Heart left ventricle (tissue), 16 donors: ENCODE data around the gene PACS2. TPM values are rescaled to one million over a fixed set of nuclear protein-coding genes. Genes with fewer than 3 reads are reported as not detected.

Source experiments
- ATAC-seq, 4 donors: fragments of 200-7000 bp; cut with Tn5 transposase; one replicate each; pipeline ENCODE4 v1.9.1; 2020 to 2022; ENCODE audit warnings: moderate library complexity in 4 of 4, mild to moderate bottlenecking in 3 of 4, moderate number of reproducible peaks in 1 of 4
- DNase-seq, 5 donors: peaks; one replicate each; pipeline ENCODE4 v3.0.0-alpha.2; 2020
- H3K27ac ChIP-seq, 12 donors: fragments of 200-600 bp; sonication (generic) in 4 of 12; one replicate each; pipeline versions ENCODE4 v1.5.0 to v1.8.0; 2016 to 2022; ENCODE audit warnings: mild to moderate bottlenecking in 2 of 12
- H3K27me3 ChIP-seq, 9 donors: fragments of 200-600 bp; sonication (generic) in 2 of 9; one replicate each; pipeline versions ENCODE4 v1.5.1 to v1.8.0; 2016 to 2022; ENCODE audit warnings: mild to moderate bottlenecking in 3 of 9
- H3K36me3 ChIP-seq, 9 donors: fragments of 200-600 bp; sonication (generic) in 2 of 9; one replicate each; pipeline versions ENCODE4 v1.5.0 to v1.8.0; 2018 to 2022; ENCODE audit warnings: mild to moderate bottlenecking in 2 of 9
- H3K4me1 ChIP-seq, 12 donors: fragments of 200-600 bp; sonication (generic) in 4 of 12; one replicate each; pipeline versions ENCODE4 v1.5.0 to v1.8.0; 2016 to 2022; ENCODE audit warnings: mild to moderate bottlenecking in 3 of 12
- H3K4me3 ChIP-seq, 12 donors: fragments of 200-600 bp; sonication (generic) in 4 of 12; one replicate each; pipeline versions ENCODE4 v1.5.0 to v1.8.0; 2017 to 2022; ENCODE audit warnings: mild to moderate bottlenecking in 9 of 12, moderate library complexity in 4 of 12
- H3K9me3 ChIP-seq, 12 donors: fragments of 200-600 bp; sonication (generic) in 4 of 12; one replicate each; pipeline versions ENCODE4 v1.5.0 to v1.8.0; 2016 to 2022; ENCODE audit warnings: mild to moderate bottlenecking in 1 of 12
- CTCF ChIP-seq, 12 donors: fragments of 200-600 bp; sonication (generic) in 4 of 12; IDR thresholded peaks; one replicate each; pipeline versions ENCODE4 v1.5.0 to v1.8.0; 2018 to 2022; ENCODE audit warnings: antibody characterized with exemption in 12 of 12, mild to moderate bottlenecking in 5 of 12
- POLR2A ChIP-seq, 2 donors: fragments of 450-650 bp; IDR thresholded peaks; one replicate each; pipeline ENCODE4 v1.6.1; 2017; ENCODE audit warnings: antibody characterized with exemption in 2 of 2, mild to moderate bottlenecking in 2 of 2, moderate library complexity in 2 of 2
- WGBS, 4 donors: extraction: QIAGEN DNeasy Blood & Tissue Kit in 2 of 4; methylation state at CpG; one replicate each; pipeline versions ENCODE4 v1.1.5 to v1.1.7; 2013 to 2018; 5-methylcytosine and 5-hydroxymethylcytosine counted together
- intact Hi-C, 10 donors: fragments of 100-400 bp; cut with DNase I; formaldehyde crosslinking; loops; one replicate each; pipeline versions ENCODE4 v1.11.1 to v1.14.2; 2022
- polyA plus RNA-seq, 2 donors: library from polyadenylated mRNA; stranded (reverse); fragments of 200-250 nt; gene quantifications; one replicate each; pipeline ENCODE4 v1.2.3, GENCODE V29; 2013
- total RNA-seq, 9 donors: library from RNA; depleted of rRNA in 2 of 9; stranded (reverse); fragments of >200 nt in 2 of 9; fragmentation: NEBNext Ultra II Directional in 3 of 9; extraction: Animal tissue kit (Norgen Biotek cat#: 25700) in 3 of 9; gene quantifications; one replicate each; pipeline versions ENCODE4 v1.1.0 to v1.2.4, GENCODE V29; 2016 to 2023
- donor health status: ischemic (EF 13 %, LVEDD 7.1; RV severe dilation, severe dysfunction).
- donor health status: healthy with polysubstance abuse.
- donor health status: DM: no; HTN: yes; CAD: no.
- donor health status: DM: no; HTN: no; CAD: no.
- donor health status: ischemic (EF 25% LVEDD 6.9; RV normal size, moderate dysfunction).
- donor health status: ischemic (EF 25% LVEDD 5.7; RV mildly dilated, moderate dysfunction).
- donor health status: healthy.
- donor health status: DM: yes; HTN: yes; CAD: no.
- donor health status: ischemic (EF 35%, LVEDD 5.7; RV mildly dilated, moderate dysfunction).
- donor health status: nonischemic (EF 11% LVEDD 7.7; RV severe dilation, severe dysfunction).
- donor health status: DM: yes; HTN: yes; CAD: no.
- donor health status: PGD.
- donor health status: ischemic (EF 29% LVEDD 5.4; RV normal size, mild dysfunction).
- donor health status: nonischemic (EF 23%, LVEDD 6.1; RV moderate dilation, normal function).

PACS2 gene
- total and polyA plus RNA-seq, 11 donors, result 47.3 to 90.3 (median 60.8) TPM

GRCh38 chr14:105303949-105304348, 10.6 kb upstream of the PACS2 start:
- no peaks in the 10 kb centered on the region for H3K27me3 ChIP-seq
- H3K9me3 ChIP-seq, result no peaks in the 10 kb centered on the region
- ATAC-seq (no peak), DNase-seq (no peak)
- intact Hi-C loops, result loop anchor here in 3 of 10 donors (5.0 kb wide), 2 partner anchors 48 to 188 kb away; partner anchors contain the start of gene TEDC1 (in 1 of the 3)
- no peak overlapping the region for H3K4me3 ChIP-seq
- 74 to 81% (median 79%) methylated on average over 5 to 6 of the region's 6 CpGs for WGBS, 4 donors
- TF ChIP-seq POLR2A (IDR thresholded peaks at IDR 0.05) (no peak), CTCF (IDR thresholded peaks at IDR 0.05) (no peak)
- H3K27ac ChIP-seq, result no peak overlapping the region
- H3K4me1 ChIP-seq, result peaks cover 0 to 32% (median 11%) of the 10 kb centered on the region in 12 donors
- no peaks in the 10 kb centered on the region for H3K36me3 ChIP-seq

- peaks cover 0 to 26% (median 5%) of the 10 kb centered on the region in 12 donors for H3K4me1 ChIP-seq
- DNase-seq (no peak), ATAC-seq (no peak)
- H3K4me3 ChIP-seq, result no peak overlapping the region
- intact Hi-C loops, result loop anchor here in 3 of 10 donors (5.0 kb wide), 2 partner anchors 48 to 188 kb away; partner anchors contain the start of gene TEDC1 (in 1 of the 3)
- TF ChIP-seq POLR2A (IDR thresholded peaks at IDR 0.05) (no peak), CTCF (IDR thresholded peaks at IDR 0.05) (no peak)
- no peak overlapping the region for H3K27ac ChIP-seq
- 81 to 91% (median 88%) methylated on average over 9 of the region's 9 CpGs for whole genome bisulfite sequencing, 4 donors
- H3K9me3 ChIP-seq, result no peaks in the 10 kb centered on the region
- no peaks in the 10 kb centered on the region for H3K27me3 ChIP-seq
- H3K36me3 ChIP-seq, result no peaks in the 10 kb centered on the region
Observed at GRCh38 chr14:105304565-105304964, 10.0 kb upstream of the PACS2 start.

DNA sequence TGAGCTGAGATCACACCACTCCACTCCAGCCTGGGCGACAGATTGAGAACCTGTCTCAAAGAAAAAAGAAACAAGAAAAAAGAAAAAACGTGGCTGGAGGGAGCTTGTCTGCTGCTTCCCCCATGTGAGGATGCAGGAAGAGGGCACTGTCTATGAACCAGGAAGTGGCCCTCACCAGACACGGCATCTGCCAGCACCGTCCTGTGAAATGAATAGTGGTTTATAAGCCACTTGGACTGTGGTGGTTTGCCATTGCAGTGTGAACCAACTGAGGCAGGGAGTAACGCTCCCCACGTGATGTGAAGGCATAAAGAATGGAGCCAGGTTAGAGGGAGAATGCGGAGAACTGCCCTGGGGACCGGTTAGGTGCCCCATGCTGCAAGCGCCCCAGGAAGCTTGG, 9.2 kb upstream of the PACS2 start:
- DNase-seq, result no peak
- no peaks in the 10 kb centered on the region for H3K9me3 ChIP-seq
- peak overlapping the region in 1 of 12 donors; percentile 20 for H3K27ac ChIP-seq
- peaks cover 0 to 19% (median 0%) of the 10 kb centered on the region in 12 donors for H3K4me1 ChIP-seq
- no peaks in the 10 kb centered on the region for H3K36me3 ChIP-seq
- intact Hi-C loops, result no loop called here
- no peak for TF ChIP-seq POLR2A (IDR thresholded peaks at IDR 0.05)
- TF ChIP-seq CTCF (IDR thresholded peaks at IDR 0.05), result no peak
- no peak for ATAC-seq
- no peaks in the 10 kb centered on the region for H3K27me3 ChIP-seq
- no peak overlapping the region for H3K4me3 ChIP-seq
- WGBS, 4 donors, result 79 to 87% (median 84%) methylated on average over 9 of the region's 9 CpGs

GRCh38 chr14:105305791-105306190, 8.8 kb upstream of the PACS2 start:
- DNase-seq (no peak), ATAC-seq (no peak)
- Histone ChIP-seq H3K4me3 (no peak overlapping the region), H3K27ac (peak overlapping the region in 1 of 12 donors; percentile 20), H3K27me3 (no peaks in the 10 kb centered on the region), H3K4me1 (peaks cover 0 to 19% (median 0%) of the 10 kb centered on the region in 12 donors), H3K9me3 (no peaks in the 10 kb centered on the region), H3K36me3 (no peaks in the 10 kb centered on the region)
- TF ChIP-seq POLR2A (IDR thresholded peaks at IDR 0.05), result no peak
- no peak for TF ChIP-seq CTCF (IDR thresholded peaks at IDR 0.05)
- intact Hi-C loops, result no loop called here
- WGBS, 4 donors, result 80 to 92% (median 82%) methylated on average over 8 to 9 of the region's 9 CpGs
